H9 (cell line): ENCODE data around the gene MAPK14. TPM values are rescaled to one million over a fixed set of nuclear protein-coding genes. Genes with fewer than 3 reads are reported as not detected.
"Not testable (repeated sequence)": the region's sequence is repeated elsewhere in the genome, so short reads cannot be mapped to it uniquely, and the experiment has no call there.

Source experiments
- DNase-seq: peaks from one replicate; pipeline ENCODE4 v3.0.0-alpha.2; 2017
- H2AFZ ChIP-seq: one replicate; pipeline ENCODE4 v1.6.1; 2013; ENCODE audit warnings: mild to moderate bottlenecking, low read length, control low read depth, moderate library complexity
- H2AK5ac ChIP-seq: 2 replicates; pipeline ENCODE4 v1.6.1; 2013; ENCODE audit warnings: low read length, control low read depth, mixed read lengths; ENCODE audit not compliant: insufficient read length
- H2BK120ac ChIP-seq: one replicate; pipeline ENCODE4 v1.6.1; 2013; ENCODE audit warnings: low read depth, mild to moderate bottlenecking, low read length, control low read depth, inconsistent platforms; ENCODE audit not compliant: poor library complexity, severe bottlenecking
- H2BK12ac ChIP-seq: 2 replicates; pipeline ENCODE4 v1.6.1; 2013; ENCODE audit warnings: low read length, control low read depth, mixed read lengths, low read depth; ENCODE audit not compliant: insufficient read length
- H2BK15ac ChIP-seq: 2 replicates; pipeline ENCODE4 v1.6.1; 2013; ENCODE audit warnings: low read depth, low read length, control low read depth
- H2BK20ac ChIP-seq: one replicate; pipeline ENCODE4 v1.6.1; 2013; ENCODE audit warnings: low read depth, mild to moderate bottlenecking, low read length, control low read depth, inconsistent platforms; ENCODE audit not compliant: poor library complexity, severe bottlenecking
- H2BK5ac ChIP-seq: 2 replicates; pipeline ENCODE4 v1.6.1; 2013; ENCODE audit warnings: low read length, control low read depth, mixed read lengths; ENCODE audit not compliant: insufficient read length
- H3K14ac ChIP-seq: 2 replicates; pipeline ENCODE4 v1.6.1; 2013; ENCODE audit warnings: low read length, control low read depth; ENCODE audit not compliant: insufficient read depth
- H3K18ac ChIP-seq: 2 replicates; pipeline ENCODE4 v1.6.1; 2013; ENCODE audit warnings: low read depth, mild to moderate bottlenecking, mixed read lengths, low read length, control low read depth; ENCODE audit not compliant: insufficient read length
- H3K23ac ChIP-seq: 2 replicates; pipeline ENCODE4 v1.6.1; 2013; ENCODE audit warnings: low read length, control low read depth, mixed read lengths, low read depth; ENCODE audit not compliant: insufficient read length
- H3K23me2 ChIP-seq: 2 replicates; pipeline ENCODE4 v1.6.1; 2013; ENCODE audit warnings: low read depth, mild to moderate bottlenecking, mixed read lengths, low read length, control low read depth; ENCODE audit not compliant: insufficient read length, poor library complexity, severe bottlenecking
- H3K27ac ChIP-seq: 2 replicates; pipeline ENCODE4 v1.5.1; 2013; ENCODE audit warnings: low read length, control low read depth, mixed read lengths, low read depth; ENCODE audit not compliant: insufficient read length
- H3K27me3 ChIP-seq: 2 replicates; pipeline ENCODE4 v1.6.1; 2013; ENCODE audit warnings: low read length, control low read depth, inconsistent platforms; ENCODE audit not compliant: insufficient read depth
- H3K4ac ChIP-seq: 2 replicates; pipeline ENCODE4 v1.6.1; 2013; ENCODE audit warnings: low read depth, mild to moderate bottlenecking, control low read depth, inconsistent platforms, low read length, moderate library complexity
- H3K4me1 ChIP-seq: 2 replicates; pipeline ENCODE4 v1.6.1; 2013; ENCODE audit warnings: low read length, control low read depth, inconsistent platforms; ENCODE audit not compliant: insufficient read depth
- H3K4me2 ChIP-seq: 2 replicates; pipeline ENCODE4 v1.6.1; 2013; ENCODE audit warnings: low read length, control low read depth, mixed read lengths; ENCODE audit not compliant: insufficient read length, insufficient read depth
- H3K56ac ChIP-seq: 2 replicates; pipeline ENCODE4 v1.6.1; 2013; ENCODE audit warnings: low read depth, mild to moderate bottlenecking, mixed read lengths, low read length, control low read depth; ENCODE audit not compliant: insufficient read length
- H3K79me1 ChIP-seq: 2 replicates; pipeline ENCODE4 v1.6.1; 2013; ENCODE audit warnings: low read depth, mild to moderate bottlenecking, moderate library complexity, low read length, control low read depth, inconsistent platforms; ENCODE audit not compliant: insufficient read depth, poor library complexity, severe bottlenecking
- H3K79me2 ChIP-seq: 2 replicates; pipeline ENCODE4 v1.6.1; 2013; ENCODE audit warnings: low read length, control low read depth, inconsistent platforms; ENCODE audit not compliant: insufficient read depth
- H3K9ac ChIP-seq: 2 replicates; pipeline ENCODE4 v1.6.1; 2013; ENCODE audit warnings: low read length, control low read depth, mixed read lengths; ENCODE audit not compliant: insufficient read length; ENCODE audit errors: extremely low read depth
- H3K9me3 ChIP-seq: one replicate; pipeline ENCODE4 v1.6.1; 2013; ENCODE audit warnings: low read depth, low read length, inconsistent platforms; ENCODE audit not compliant: control insufficient read depth
- H3T11ph ChIP-seq: one replicate; pipeline ENCODE4 v1.6.1; 2013; ENCODE audit warnings: mild to moderate bottlenecking, low read length, control low read depth, inconsistent platforms
- H4K20me1 ChIP-seq: one replicate; pipeline ENCODE4 v1.6.1; 2013; ENCODE audit not compliant: control insufficient read depth, insufficient read length, insufficient read depth
- H4K5ac ChIP-seq: 2 replicates; pipeline ENCODE4 v1.6.1; 2013; ENCODE audit warnings: low read depth, mild to moderate bottlenecking, mixed read lengths, low read length, control low read depth; ENCODE audit not compliant: insufficient read length
- H4K8ac ChIP-seq: replicated peaks from 2 replicates; pipeline ENCODE4 v1.6.1; 2013; ENCODE audit warnings: low read length, control low read depth, mixed read lengths, low read depth; ENCODE audit not compliant: insufficient read length
- H4K91ac ChIP-seq: 2 replicates; pipeline ENCODE4 v1.6.1; 2013; ENCODE audit warnings: low read depth, mild to moderate bottlenecking, moderate library complexity, mixed read lengths, low read length, control low read depth; ENCODE audit not compliant: insufficient read length
- H3K27ac Mint-ChIP-seq, 3 experiments: 2 replicates in 2 of 3; 3 replicates in 1 of 3; pipeline ENCODE4 v1.8.0; 2020 to 2021; ENCODE audit warnings: mixed read lengths in 3 of 3, mild to moderate bottlenecking in 1 of 3, moderate library complexity in 1 of 3
- H3K27me3 Mint-ChIP-seq: 2 replicates; pipeline ENCODE4 v1.8.0; 2021; ENCODE audit warnings: low read depth, mild to moderate bottlenecking, moderate library complexity, mixed read lengths
- H3K36me3 Mint-ChIP-seq, 3 experiments: 2 replicates in 2 of 3; 3 replicates in 1 of 3; pipeline ENCODE4 v1.8.0; 2020 to 2021; ENCODE audit warnings: low read depth in 3 of 3, mixed read lengths in 3 of 3; ENCODE audit not compliant: insufficient read depth in 1 of 3
- H3K4me1 Mint-ChIP-seq, 2 experiments: 2 replicates each; pipeline ENCODE4 v1.8.0; 2020; ENCODE audit warnings: mixed read lengths in 2 of 2
- H3K4me3 Mint-ChIP-seq, 2 experiments: 2 replicates in 1 of 2; 3 replicates in 1 of 2; pipeline ENCODE4 v1.8.0; 2020 to 2021; ENCODE audit warnings: mild to moderate bottlenecking in 2 of 2, mixed read lengths in 2 of 2, moderate library complexity in 1 of 2
- H3K9me3 Mint-ChIP-seq, 2 experiments: 2 replicates in 1 of 2; 3 replicates in 1 of 2; pipeline ENCODE4 v1.8.0; 2020; ENCODE audit warnings: mild to moderate bottlenecking in 2 of 2, mixed read lengths in 2 of 2, moderate library complexity in 1 of 2
- WGBS: extraction: QIAGEN DNeasy Blood & Tissue Kit; methylation state at CpG from one replicate; pipeline ENCODE4 v1.1.7; 2013; ENCODE audit warnings: missing lambda C conversion rate, low lambda C conversion rate, mixed read lengths; ENCODE audit not compliant: insufficient read length; ENCODE audit errors: extremely low coverage; 5-methylcytosine and 5-hydroxymethylcytosine counted together
- total RNA-seq: library from RNA; stranded (reverse); gene quantifications from 2 replicates; pipeline ENCODE4 v1.2.1, GENCODE V29; 2021
- TF ChIP-seq, protein P1 (sequence below): fragments of 200-600 bp; sonication (generic); conservative IDR thresholded peaks from 3 replicates; pipeline ENCODE4 v1.8.0; 2021; ENCODE audit warnings: antibody characterized with exemption, mild to moderate bottlenecking

The MAPK14 gene
- total RNA-seq, 1 experiment from 2014 or later, result 40.5 TPM

- Histone ChIP-seq H4K20me1 (no peaks in the 10 kb centered on the region), H3T11ph (no peak overlapping the region), H2BK20ac (no peak overlapping the region), H3K9me3 (no peaks in the 10 kb centered on the region), H3K56ac (no peak overlapping the region), H2BK120ac (no peak overlapping the region), H3K4ac (no peak overlapping the region), H3K79me2 (no peaks in the 10 kb centered on the region), H2BK5ac (no peak overlapping the region), H2BK12ac (no peak overlapping the region), H3K23me2 (no peaks in the 10 kb centered on the region), H3K14ac (no peak overlapping the region), H3K27ac (no peak overlapping the region), H3K9ac (no peak overlapping the region), H2BK15ac (no peak overlapping the region), H3K27me3 (no peaks in the 10 kb centered on the region), H3K4me1 (peaks cover 4% of the 10 kb centered on the region), H2AFZ (no peak overlapping the region), H3K79me1 (no peaks in the 10 kb centered on the region), H4K5ac (no peak overlapping the region), H3K4me2 (no peak overlapping the region), H4K91ac (no peak overlapping the region), H3K23ac (no peak overlapping the region), H3K18ac (no peak overlapping the region), H2AK5ac (no peak overlapping the region), H4K8ac (no peak overlapping the region)
- Mint-ChIP-seq H3K36me3 (no peaks in the 10 kb centered on the region; a peak in 1 of 7 replicates), H3K4me3 (no peak overlapping the region), H3K27ac (no peak overlapping the region), H3K4me1 (peaks cover 15 to 22% of the 10 kb centered on the region in 2 experiments), H3K9me3 (no peaks in the 10 kb centered on the region), H3K27me3 (peaks cover 5% of the 10 kb centered on the region)
- no CpG with 5 or more reads among the region's 10 CpGs for WGBS
- DNase-seq, result peak; percentile 89
- TF ChIP-seq, protein P1, sequence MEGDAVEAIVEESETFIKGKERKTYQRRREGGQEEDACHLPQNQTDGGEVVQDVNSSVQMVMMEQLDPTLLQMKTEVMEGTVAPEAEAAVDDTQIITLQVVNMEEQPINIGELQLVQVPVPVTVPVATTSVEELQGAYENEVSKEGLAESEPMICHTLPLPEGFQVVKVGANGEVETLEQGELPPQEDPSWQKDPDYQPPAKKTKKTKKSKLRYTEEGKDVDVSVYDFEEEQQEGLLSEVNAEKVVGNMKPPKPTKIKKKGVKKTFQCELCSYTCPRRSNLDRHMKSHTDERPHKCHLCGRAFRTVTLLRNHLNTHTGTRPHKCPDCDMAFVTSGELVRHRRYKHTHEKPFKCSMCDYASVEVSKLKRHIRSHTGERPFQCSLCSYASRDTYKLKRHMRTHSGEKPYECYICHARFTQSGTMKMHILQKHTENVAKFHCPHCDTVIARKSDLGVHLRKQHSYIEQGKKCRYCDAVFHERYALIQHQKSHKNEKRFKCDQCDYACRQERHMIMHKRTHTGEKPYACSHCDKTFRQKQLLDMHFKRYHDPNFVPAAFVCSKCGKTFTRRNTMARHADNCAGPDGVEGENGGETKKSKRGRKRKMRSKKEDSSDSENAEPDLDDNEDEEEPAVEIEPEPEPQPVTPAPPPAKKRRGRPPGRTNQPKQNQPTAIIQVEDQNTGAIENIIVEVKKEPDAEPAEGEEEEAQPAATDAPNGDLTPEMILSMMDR, result peak; percentile 70
These were observed 95.9 kb downstream of the MAPK14 start for GRCh38 chr6:36123270-36124139.

DNA sequence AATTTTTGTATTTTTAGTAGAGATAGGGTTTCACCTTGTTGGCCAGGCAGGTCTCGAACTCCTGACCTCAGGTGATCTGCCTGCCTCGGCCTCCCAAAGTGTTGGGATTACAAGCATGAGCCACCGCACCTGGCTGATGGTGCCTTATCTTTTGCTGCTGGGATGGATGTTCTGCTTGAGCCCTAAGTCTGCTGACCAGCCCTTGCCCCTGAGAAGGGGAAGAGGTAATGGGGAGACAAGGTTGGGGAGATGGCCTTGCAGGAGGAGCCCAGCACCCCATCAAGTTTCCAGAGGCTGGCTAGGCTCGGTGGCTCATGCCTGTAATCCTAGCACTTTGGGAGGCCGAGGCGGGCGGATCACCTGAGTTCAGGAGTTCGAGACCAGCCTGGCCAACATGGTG, 96.7 kb downstream of the MAPK14 start:
- H3K9me3 Mint-ChIP-seq, H4K20me1 ChIP-seq, H2BK120ac ChIP-seq, H3K4me2 ChIP-seq, H4K8ac ChIP-seq, H3K27ac ChIP-seq, H3K4ac ChIP-seq, H3K23ac ChIP-seq, H3K27ac Mint-ChIP-seq, H3K36me3 Mint-ChIP-seq, H2BK5ac ChIP-seq, H2BK20ac ChIP-seq, H3K56ac ChIP-seq, H3K4me3 Mint-ChIP-seq, H2BK15ac ChIP-seq, H3K9me3 ChIP-seq, H3K79me1 ChIP-seq, H4K91ac ChIP-seq, H2AFZ ChIP-seq, H3K79me2 ChIP-seq, H3K14ac ChIP-seq, H2AK5ac ChIP-seq, DNase-seq, H3T11ph ChIP-seq, H3K9ac ChIP-seq, H3K4me1 ChIP-seq, H4K5ac ChIP-seq, H2BK12ac ChIP-seq, H3K27me3 ChIP-seq, H3K18ac ChIP-seq, H3K23me2 ChIP-seq: not testable (repeated sequence)
- Mint-ChIP-seq H3K4me1 (peaks cover 15 to 22% of the 10 kb centered on the region in 2 experiments), H3K27me3 (peaks cover 12% of the 10 kb centered on the region)
- no CpG with 5 or more reads among the region's 8 CpGs for WGBS
